GM19035 (cell line): ENCODE data around the gene KDM4C.

Experiments used
- ATAC-seq: cut with Tn5 transposase; IDR thresholded peaks from one replicate; pipeline ENCODE4 v1.9.1; 2021; ENCODE audit not compliant: unreplicated experiment

The KDM4C gene

DNA sequence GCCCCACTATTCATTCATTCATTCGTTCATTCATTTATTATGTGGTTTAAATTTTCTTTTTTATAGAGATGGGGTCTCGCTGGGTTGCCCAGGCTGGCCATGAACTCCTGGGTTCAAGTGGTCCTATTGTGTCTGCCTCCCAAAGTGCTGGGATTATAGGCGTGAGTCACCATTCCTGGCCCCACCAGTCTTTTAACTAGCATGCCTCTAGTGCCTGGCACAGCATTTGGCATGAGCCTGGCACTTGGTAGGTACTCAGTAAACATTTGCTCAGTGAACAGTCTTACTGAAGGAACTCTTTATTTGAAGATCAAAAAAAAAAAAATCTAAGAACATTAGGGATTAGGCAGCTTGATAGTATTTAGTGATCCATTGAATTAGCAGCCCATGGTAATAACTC, 98.1 kb downstream of the KDM4C start:
- ATAC-seq, result no peak

DNA sequence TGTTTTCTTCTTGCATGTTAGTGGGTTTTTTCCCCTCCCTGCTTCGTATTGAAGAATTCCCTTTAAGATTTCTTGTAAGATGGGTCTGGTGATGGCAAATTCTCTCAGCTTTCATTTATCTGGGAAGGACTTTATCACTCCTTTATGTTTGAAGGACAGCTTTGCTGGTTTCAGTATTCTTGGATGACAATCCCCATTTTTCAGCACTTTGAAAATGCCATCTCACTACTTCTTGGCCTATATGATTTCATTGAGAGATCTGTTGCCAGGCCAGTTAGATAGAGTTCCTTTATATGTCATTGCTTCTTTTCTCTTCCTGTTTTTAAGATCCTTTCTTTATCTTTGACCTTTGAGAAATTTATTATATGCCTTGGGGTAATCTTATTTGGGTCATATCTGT, 106.3 kb downstream of the KDM4C start:
- ATAC-seq, result no peak

DNA sequence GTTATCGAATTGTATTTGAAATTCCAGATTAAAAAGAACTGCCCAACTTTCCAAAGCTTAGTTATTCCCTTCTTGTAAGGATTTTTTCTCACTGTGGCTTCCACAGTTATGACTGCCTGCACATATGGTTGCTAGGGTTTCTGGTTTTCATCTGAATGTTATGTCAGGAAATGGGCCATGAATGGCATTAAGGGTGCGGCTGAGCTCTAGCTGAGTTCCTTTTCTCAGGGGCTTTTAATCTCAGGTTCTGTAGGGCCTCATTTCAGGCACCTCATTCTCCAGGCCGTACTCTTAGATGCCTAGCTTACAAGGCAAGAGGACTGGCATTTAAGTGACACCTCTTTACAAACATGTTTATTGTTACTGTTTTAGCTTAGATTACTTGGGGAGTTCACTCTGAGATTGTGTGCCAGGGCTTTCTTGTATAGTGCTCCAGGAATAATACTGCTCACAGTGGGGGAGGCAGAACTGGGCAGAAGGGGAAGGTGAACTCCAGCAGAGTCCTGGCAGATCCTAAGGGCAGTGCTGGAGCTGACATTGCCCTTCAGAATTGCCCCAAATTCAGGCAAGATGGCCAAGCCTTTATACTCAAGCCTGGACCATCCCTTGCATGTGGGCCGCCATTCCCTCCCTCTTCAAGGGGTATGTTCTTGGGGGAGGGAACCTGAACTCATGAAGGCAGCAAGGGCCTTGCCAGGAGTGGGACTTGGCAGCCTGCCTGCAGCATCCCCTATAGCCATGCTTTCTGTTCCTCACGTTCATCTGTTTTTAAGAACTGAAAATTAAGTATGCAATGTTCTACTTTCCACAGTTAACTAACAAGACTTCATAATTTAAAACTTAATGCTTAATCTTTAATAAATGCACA, 111.5 kb downstream of the KDM4C start:
- ATAC-seq, result no peak

GRCh38 chr9:6870149-6870548, 112.4 kb downstream of the KDM4C start:
- ATAC-seq, result no peak

DNA sequence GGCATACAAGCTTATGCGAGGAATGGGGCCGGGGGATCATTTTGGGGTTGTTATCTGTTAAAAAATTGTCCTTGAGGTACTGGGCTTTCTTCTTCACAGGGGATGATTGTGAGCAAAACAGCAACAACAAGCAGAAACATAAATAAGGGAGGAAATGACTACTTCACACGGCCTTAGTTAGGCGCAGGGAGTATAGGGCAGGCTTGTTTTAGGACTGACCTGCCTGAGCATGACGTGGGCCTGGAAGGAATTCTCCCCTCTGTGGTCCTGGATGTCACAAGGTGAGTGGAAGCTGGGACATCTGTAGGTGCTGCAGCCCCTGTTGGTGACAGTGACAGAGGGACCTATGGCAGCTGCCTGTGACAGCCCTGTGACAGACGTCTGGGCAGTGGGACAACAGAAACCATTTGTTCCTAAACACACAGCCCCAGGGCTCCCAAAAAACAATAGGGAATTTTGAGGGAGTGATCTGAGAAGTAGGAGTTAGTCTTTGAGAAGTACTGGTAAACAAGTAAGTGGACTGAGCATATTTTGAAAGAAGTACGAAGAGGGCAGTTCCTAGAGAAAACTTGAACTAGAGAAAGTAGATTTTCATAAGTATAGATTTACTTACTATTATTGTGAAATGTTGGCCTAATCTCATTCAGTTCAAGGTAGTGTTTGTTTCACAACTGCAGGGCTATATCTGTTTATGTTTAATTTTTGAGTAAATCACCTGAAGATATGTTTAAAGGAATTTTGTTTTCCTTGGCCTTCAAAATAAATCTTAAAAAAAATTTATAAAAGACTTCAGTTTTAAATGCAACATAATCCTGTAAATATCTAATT, 113.1 kb downstream of the KDM4C start:
- no peak for ATAC-seq

DNA sequence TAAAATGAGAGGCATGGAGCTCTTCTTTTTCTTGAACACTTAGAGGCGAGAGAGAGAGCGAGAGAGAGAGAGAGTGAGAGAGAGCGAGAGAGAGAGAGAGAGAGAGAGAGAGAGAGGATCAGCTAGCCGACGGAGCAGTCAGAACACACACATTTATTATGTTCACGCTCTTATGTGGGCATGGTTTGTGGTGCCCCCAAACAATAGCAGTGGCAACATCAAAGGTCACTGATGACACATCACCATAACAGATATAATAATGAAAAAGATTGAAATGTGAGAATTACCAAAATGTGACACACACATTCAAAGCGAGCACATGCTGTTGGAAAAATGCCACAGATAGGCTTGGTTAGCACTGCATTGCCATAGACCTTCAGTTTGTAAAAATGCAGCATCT, 116.1 kb downstream of the KDM4C start:
- no peak for ATAC-seq

DNA sequence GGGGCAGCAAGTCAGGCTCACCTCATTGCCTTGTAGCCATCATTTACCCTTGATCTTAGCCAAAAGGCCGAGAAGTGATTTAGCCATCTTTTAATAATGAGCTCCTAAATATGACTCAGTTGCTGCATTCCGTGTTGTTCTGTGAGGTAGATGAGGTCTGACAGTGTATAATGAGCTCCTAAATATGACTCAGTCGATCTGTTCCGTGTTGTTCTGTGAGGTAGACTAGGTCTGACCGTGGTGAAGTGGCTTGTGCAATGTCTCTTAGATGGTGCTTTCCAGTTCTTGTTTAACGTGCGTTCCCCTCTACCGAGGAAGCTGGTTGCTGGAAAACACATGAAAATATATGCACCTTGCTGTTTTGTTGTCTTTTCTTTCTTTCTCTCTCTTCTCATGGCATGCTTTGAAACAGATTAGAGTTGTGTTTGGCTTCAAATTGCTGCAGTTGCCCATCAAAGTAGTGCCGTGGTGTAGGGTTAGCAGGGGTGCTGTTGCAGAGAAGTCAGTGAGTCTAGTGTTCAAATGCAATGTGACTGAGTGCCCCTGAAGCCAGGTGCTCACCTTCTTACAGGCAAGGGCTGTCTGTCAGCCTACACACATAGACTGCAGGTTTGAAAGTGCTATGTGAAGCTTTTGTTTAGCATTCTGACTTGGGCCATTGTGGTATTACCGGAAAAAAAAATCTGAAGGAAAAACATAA, 118.6 kb downstream of the KDM4C start:
- no peak for ATAC-seq

DNA sequence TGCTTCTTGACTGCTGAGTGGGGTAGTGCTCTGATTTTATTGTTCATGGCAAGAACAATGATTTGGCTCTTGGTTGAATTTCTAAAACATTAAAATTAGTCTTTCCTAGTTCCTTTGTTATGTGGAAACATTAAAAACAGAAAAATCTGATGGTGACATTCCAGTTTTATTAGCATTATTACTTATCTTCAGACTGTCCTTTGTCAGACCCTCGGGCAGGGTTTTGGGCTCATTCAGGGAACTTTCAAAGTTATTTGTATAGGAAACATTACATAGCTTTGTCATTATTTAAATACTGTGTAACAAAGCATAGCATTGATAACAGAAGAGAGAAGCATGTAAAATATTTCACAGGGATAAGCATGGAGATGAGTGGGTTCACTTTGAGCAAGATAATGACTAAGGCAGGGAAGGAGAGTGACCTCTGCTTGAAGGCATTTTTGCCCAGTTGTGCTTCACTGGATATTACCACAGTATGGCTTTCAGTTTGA, 119.9 kb downstream of the KDM4C start:
- ATAC-seq, result no peak

- ATAC-seq, result no peak
These were observed 122.9 kb downstream of the KDM4C start for GRCh38 chr9:6880626-6881025.

DNA sequence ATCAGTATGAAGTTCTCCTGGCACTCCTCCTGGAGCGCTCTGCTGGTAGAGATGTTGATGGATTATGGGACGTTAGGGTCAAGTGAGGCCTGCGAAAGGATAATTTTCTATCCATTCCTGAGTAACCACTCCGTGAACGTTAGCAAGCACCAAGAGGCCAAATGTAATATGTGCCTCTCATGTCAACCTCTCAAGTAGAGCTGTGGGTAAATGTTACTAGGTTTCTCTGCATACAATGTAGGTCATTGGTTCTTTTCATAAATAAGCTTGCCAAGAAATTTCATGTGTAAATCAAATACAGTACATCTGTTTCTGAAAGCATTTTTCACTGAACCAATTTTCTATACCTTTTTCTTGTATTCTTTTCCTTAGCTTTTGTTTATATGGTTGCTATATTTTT, 126.3 kb downstream of the KDM4C start:
- no peak for ATAC-seq

- ATAC-seq, result no peak
These were observed 127.2 kb downstream of the KDM4C start for GRCh38 chr9:6884990-6885389.

DNA sequence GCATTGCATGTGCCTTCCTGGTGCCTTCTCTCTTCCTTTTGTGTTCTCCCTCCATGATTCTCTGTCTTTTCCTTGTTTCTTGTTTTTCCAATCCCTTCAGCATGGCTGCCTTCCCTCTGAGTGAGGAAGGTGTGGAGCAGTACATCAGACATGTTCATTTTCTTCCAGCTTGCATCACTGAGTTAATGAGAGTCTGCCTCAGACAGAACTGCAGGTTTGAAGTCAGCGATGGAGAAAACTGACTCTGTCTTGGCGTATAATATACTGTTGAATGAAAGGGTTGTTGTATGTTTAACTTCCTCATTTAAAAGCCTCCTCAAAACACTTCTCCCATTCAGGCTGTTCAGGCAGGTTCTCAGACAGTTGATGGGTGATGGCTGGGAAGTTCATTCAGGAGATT, 129.3 kb downstream of the KDM4C start:
- no peak for ATAC-seq

DNA sequence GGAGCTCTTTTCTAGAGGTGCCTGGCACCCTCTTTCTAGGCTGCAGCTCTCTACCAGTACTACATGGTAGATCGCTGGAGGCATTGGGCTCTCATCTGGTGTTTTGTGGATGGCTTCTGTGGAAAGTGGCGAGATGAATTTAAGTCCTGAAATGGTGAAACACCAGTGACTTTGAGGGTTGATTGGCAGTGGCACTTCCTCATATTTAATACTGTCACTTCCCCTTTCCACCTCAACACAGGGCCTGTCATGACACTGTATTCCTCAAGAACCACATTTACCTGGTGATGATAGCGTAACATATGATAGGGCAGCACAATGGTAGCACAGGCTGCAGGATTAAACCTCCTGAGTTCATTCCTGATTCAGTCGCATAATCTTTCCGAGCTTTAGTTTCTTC, 132.1 kb downstream of the KDM4C start:
- ATAC-seq, result no peak

GRCh38 chr9:6893350-6894131, 135.8 kb downstream of the KDM4C start:
- ATAC-seq, result peak; percentile 27

GRCh38 chr9:6894135-6894534, 136.4 kb downstream of the KDM4C start:
- peak; percentile 96 for ATAC-seq

DNA sequence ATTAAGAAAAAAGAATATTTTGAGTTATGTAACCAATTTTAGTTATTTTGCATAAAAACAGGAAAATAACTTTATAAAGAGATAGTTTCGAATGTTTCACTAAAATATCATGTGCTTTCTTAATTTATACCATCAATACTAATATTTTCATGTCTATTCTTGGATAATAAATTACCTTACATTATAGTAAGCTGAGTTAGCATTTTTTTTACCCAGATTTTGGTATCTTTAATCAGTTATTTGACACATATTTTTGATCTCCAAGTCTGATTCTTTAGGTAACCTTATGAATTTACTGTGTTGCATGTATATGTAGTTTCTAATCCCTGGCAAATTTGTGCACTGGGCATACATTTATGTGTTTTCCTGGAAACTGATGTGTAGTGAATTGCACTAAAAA, 138.0 kb downstream of the KDM4C start:
- ATAC-seq, result no peak

GRCh38 chr9:6896562-6896961, 138.8 kb downstream of the KDM4C start:
- no peak for ATAC-seq

DNA sequence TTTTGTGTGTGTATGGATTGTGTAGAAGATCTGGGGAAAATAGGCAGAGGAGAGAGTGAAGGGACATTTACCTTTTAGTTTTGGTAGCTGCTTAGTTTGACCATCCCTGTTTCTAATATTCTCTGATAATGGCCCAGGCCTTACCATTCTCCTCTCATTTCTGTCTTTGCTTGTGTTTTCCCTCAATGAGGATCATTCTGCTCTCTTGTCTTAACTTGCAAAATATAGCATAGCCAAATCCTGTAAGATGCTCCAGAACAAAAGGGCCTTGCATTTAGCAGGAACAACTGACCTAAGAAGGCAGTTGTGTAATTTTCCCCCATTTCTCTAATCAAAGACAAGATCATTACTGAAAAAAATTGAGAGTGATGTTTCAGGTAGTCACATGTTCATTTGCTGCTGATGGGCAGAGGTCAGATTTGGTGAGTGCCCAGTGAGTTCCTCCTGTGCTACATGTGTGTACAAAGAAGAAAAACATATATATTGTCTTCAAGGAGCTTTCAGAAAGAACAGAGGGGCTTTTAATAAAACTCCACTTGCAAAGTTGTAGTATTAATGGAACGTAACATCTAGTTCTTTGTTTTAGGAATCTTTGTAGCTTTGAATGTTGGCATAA, 139.5 kb downstream of the KDM4C start:
- ATAC-seq, result no peak

DNA sequence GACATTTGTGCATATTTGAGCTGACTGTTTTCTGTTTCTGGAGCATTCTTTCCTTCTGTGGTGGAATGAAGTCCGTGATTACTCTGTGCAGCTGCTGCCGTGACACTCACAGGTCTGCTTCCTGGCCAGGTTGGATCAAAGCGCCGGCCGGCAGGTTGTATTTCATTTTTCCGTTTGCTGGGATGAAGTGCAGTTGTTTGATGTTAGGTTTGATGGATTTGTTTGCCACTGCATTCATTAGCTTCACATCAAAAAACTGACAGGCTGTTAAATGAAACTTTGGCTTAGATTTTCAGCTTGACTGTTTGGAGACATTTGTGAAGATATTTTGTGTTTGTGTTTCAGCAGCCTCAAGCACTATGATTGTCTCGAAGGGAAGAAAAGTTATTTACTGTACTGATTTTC, 140.1 kb downstream of the KDM4C start:
- ATAC-seq, result no peak

DNA sequence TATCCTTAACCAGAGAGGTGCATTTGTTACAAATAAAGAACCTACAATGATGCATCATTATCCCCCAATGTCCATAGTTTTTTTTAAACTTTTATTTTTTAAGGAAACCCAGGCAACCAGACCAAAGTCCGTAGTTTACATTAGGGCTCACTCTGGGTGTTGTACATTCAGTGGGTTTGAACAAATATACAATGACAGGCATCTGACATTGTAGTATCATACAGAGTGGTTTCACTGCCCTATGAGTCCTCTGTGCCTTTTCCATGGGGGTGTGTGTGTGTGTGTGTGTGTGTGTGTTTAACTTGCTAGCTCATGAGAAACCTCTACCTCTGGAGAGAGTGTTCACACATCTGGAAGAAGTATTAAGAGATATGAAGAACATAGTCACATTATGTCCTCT, 141.5 kb downstream of the KDM4C start:
- ATAC-seq, result no peak
